GM19240 (cell line): ENCODE results near the gene LAMP1.
"Not testable (repeated sequence)": the region's sequence is repeated elsewhere in the genome, so short reads cannot be mapped to it uniquely, and the experiment has no call there.

ENCODE experiments used
- DNase-seq: peaks from one replicate; pipeline ENCODE4 v3.0.0; 2011; ENCODE audit warnings: low spot score; ENCODE audit not compliant: insufficient read length

The LAMP1 gene, protein sequence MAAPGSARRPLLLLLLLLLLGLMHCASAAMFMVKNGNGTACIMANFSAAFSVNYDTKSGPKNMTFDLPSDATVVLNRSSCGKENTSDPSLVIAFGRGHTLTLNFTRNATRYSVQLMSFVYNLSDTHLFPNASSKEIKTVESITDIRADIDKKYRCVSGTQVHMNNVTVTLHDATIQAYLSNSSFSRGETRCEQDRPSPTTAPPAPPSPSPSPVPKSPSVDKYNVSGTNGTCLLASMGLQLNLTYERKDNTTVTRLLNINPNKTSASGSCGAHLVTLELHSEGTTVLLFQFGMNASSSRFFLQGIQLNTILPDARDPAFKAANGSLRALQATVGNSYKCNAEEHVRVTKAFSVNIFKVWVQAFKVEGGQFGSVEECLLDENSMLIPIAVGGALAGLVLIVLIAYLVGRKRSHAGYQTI

GRCh38 chr13:113296823-113297369, at the start of gene LAMP1:
LAMP1 (plus strand) TSS chr13:113297239; CDS start chr13:113297435, 196 bp downstream.
- DNase-seq: peak; percentile 94

DNA sequence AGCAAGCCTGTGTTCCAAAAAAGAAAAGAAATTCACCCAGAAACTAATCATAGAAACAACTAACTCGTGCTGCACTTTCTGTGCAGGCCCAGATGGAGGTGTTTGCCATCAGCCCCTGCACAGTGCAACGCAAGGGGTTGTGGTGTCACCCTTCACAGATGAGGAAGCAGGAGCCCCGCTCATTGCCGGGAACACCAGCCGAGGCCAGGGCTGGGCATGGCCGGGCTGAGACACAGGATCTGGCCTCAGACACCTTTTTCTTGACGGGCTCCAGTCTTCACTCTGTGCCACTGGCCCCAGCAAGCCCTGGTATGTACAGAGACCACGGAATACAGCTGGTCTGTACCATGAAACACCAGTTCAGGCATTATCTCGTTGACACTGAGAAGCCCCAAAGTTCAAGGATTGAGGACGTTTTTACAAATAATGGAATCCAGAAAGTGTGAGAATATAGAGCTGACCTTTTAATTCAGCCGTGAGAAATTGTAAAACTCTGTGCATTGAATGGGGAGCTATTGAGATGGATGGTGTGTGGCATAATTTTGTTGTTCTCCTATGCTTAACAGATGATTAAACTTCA, 44.4 kb upstream of the LAMP1 start:
- no peak for DNase-seq

- not testable (repeated sequence) for DNase-seq
Observed at GRCh38 chr13:113257908-113258307, 39.1 kb upstream of the LAMP1 start.

- DNase-seq: no peak
Observed at GRCh38 chr13:113258321-113259054, 38.6 kb upstream of the LAMP1 start.

DNA sequence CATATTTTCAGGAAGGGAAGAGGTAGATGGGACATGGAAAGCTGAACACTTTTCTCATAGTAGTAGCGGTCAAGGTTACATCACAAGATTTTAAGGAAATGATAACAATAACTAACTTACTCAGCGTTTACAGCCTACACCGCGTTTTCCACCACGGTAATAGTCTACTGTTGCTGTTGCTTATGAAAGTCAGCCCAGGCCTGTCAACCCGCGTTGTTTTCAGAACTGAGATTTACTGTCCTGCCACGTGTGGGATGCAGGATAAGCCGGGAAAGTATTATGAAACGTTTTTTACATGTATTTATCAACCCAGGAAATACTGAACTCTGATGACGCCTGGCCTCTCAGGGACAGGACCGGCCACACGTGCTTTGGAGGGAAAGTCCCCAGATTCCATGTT, 36.0 kb upstream of the LAMP1 start:
- DNase-seq: no peak

GRCh38 chr13:113263016-113263415, 34.0 kb upstream of the LAMP1 start:
- DNase-seq: not testable (repeated sequence)

DNA sequence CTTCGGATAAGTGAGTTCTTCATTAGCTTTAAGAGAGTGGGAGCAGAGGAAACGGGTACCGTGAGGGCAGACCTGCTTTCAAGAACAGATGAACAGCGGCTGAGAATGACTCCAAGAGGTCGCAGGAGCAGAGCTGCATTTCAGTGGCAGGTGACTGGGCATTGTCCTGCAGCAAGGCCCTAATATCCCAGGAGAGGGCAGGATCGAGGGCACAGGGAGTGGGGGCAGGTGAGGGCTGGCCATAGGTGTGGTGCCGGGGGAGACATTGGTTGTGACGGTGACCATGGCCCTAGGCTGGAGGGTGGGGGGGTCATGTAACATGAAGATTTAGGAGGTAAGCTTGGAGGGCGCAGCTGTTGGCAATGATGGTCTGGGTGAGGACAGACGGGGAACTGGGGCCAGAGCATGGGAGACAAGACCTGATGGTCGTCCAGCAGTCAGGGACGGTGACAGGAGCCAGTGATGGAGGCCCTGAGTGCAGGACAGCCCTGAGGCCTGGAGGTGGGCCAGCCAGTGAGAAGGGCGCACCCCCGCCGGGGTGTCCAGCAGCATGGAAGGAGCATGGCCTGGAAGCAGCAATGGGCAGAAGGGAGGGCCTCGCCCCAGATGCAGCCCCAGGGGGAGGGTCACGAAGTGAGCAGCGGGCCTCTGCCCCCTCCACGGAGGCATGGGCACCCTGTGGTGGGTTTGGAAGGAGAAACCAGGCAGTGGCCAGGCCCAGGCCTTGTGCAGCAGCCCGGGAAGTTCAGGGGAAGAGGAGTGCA, 29.2 kb upstream of the LAMP1 start:
- no peak for DNase-seq

DNA sequence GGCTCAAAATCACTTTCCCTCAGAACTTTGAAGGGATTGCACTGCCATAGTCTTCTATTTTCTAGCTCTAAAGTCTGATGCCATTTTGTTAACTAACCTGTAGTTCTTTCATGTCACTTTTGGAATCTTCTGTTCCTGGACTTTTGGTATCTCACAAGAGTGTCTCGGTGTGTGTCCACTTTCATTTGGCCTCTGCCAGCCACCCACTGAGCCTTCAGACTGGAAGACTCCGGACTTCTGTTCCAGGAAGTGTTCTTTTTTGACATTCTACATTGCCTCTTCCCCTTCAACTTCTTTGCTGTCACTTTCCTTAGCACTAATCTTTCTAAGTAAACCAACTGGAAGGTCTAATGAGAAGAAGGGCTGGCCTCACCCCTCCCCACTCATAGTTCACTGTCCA, 25.0 kb upstream of the LAMP1 start:
- no peak for DNase-seq

DNA sequence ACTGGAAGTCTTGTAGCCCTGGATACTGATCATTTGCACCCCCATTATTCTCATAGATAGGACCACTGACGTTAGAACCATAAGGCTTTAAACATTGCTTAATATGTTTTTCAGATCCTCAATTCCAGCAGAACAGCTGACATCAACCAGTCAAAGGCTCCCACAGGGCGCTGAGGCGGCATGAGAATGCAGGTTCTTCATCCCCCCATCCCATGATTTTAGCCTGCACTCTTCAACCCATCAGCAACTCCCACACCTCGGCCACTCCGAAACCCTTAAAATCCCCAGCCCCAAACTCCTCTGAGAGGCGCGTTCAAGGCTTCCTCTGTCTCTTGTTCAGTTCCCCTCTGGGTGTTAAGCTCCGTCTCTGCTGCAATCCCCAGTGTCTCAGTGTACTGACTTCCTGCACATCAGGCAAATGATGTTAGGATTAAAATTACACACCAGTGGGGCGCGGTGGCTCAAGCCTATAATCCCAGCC, 24.3 kb upstream of the LAMP1 start:
- no peak for DNase-seq

DNA sequence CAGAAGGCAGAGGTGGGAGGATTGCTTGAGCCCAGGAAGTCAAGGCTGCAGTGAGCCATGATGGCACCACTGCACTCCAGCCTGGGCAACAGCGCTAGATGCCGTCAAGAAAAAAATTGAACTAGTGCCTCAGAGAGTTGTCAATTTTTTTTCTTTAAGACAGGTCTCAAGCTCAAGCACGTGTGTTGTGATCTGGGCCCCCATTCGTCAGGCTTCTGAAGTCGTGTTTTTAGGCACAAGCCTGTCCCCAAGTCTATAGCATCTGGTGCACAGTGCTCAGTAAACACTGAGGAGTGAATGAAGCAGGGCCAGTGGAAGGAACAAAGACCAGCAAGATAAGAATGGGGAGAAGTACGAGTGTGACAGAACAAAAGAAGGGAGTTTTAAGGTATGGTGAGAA, 23.7 kb upstream of the LAMP1 start:
- no peak for DNase-seq

- DNase-seq: no peak
Observed at GRCh38 chr13:113273851-113274590, 23.0 kb upstream of the LAMP1 start.

DNA sequence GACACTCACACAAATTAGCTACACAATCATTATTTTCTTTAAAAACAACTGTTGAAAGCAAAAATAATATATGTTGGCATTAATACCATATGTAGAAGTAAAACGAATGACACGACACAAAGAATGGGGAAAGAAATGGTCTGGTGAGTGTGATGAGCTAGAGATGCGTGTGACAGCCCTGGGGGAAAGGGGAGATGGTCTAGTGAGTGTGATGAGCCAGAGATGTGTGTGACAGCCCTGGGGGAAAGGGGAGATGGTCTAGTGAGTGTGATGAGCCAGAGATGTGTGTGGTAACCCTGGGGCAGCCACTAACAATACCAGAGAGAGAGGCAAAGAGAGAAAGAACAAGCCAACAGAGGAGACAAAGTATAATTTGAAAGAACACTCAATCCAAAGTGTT, 22.3 kb upstream of the LAMP1 start:
- DNase-seq: no peak

GRCh38 chr13:113275387-113275786, 21.7 kb upstream of the LAMP1 start:
- DNase-seq: no peak

GRCh38 chr13:113280126-113280525, 16.9 kb upstream of the LAMP1 start:
- DNase-seq: no peak

GRCh38 chr13:113283904-113284303, 13.1 kb upstream of the LAMP1 start:
- no peak for DNase-seq

DNA sequence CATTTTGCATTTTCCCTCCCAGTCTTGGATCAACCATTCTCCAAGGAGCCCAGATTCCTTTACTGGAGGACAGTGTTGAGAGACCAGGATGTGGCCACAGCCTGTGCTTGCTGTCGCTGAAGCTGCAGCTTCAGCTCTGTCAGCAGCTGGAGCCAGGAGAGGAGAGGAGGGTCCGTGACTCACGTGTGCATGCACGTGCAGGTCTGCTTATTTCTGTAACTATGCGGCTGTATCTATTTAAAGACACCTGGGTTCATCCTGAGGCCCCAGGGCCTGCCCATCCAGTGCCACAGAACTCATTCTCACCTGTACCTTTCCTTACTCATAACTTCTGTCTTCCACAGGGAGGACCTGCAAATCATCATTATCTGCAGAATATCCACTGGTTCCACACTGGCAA, 8.2 kb upstream of the LAMP1 start:
- DNase-seq: no peak

DNA sequence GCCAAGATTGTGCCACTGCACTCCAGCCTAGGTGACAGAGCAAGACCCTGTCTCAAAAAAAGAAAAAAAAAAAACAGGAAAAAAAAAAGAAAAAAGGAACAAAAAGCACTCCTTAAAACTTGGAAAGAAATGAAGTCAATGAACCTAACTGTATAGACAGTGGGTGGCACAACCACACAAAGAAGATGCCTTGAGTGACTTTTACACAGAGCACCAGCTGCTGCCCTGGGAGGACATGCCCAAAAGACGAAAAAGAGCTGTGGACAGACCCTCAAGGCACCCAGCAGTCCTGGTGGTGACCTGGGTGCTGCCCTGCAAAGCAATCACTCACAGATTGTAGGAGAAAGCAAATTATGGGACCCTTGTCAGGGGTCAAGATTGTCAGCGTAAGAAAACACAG, 5.9 kb upstream of the LAMP1 start:
- DNase-seq: no peak

GRCh38 chr13:113292021-113292862, 4.8 kb upstream of the LAMP1 start:
- DNase-seq: no peak

- DNase-seq: no peak
Observed at GRCh38 chr13:113293686-113294085, 3.4 kb upstream of the LAMP1 start.

GRCh38 chr13:113295776-113296175, 1.3 kb upstream of the LAMP1 start:
- no peak for DNase-seq
